Measurements from ENCODE around the gene PTPRG. TPM values are rescaled to one million over a fixed set of nuclear protein-coding genes. Genes with fewer than 3 reads are reported as not detected.

PTPRG gene
- total and polyA plus RNA-seq, 8 donors, result 50.9 to 88.4 (median 54.4) TPM

GRCh38 chr3:61679026-61679425 is 117.7 kb downstream of the PTPRG start:
- TF ChIP-seq CTCF (IDR thresholded peaks at IDR 0.05), result no peak
- DNase-seq (no peak), ATAC-seq (no peak)
- H3K36me3 ChIP-seq, result no peaks in the 10 kb centered on the region
- H3K27ac ChIP-seq, result no peak overlapping the region
- no peaks in the 10 kb centered on the region for H3K27me3 ChIP-seq
- intact Hi-C loops (cut with DNase I), result no loop called here
- H3K4me1 ChIP-seq, result no peaks in the 10 kb centered on the region
- H3K4me3 ChIP-seq, result no peak overlapping the region
- H3K9me3 ChIP-seq, result no peaks in the 10 kb centered on the region

GRCh38 chr3:61680617-61681016 is 119.2 kb downstream of the PTPRG start:
- H3K27ac ChIP-seq, result no peak overlapping the region
- ATAC-seq (no peak), DNase-seq (no peak)
- no peaks in the 10 kb centered on the region for H3K36me3 ChIP-seq
- peaks cover 0 to 2% of the 10 kb centered on the region in 2 donors for H3K4me1 ChIP-seq
- no peaks in the 10 kb centered on the region for H3K9me3 ChIP-seq
- no peaks in the 10 kb centered on the region for H3K27me3 ChIP-seq
- no peak overlapping the region for H3K4me3 ChIP-seq
- intact Hi-C loops (cut with DNase I), result no loop called here
- no peak for TF ChIP-seq CTCF (IDR thresholded peaks at IDR 0.05)

- DNase-seq (no peak), ATAC-seq (no peak)
- Histone ChIP-seq H3K4me1 (peaks cover 0 to 2% of the 10 kb centered on the region in 2 donors), H3K36me3 (no peaks in the 10 kb centered on the region), H3K27me3 (no peaks in the 10 kb centered on the region), H3K9me3 (no peaks in the 10 kb centered on the region), H3K4me3 (no peak overlapping the region), H3K27ac (no peak overlapping the region)
- intact Hi-C loops (cut with DNase I), result no loop called here
- no peak for TF ChIP-seq CTCF (IDR thresholded peaks at IDR 0.05)
Measured at GRCh38 chr3:61681636-61682035, 120.3 kb downstream of the PTPRG start.

- ATAC-seq, result no peak
Measured at GRCh38 chr3:61682671-61683548, 121.5 kb downstream of the PTPRG start.

More at GRCh38 chr3:61682671-61683548, 121.5 kb downstream of the PTPRG start:
- intact Hi-C loops (cut with DNase I), result no loop called here
- Histone ChIP-seq H3K9me3 (no peaks in the 10 kb centered on the region), H3K36me3 (no peaks in the 10 kb centered on the region), H3K27ac (no peak overlapping the region), H3K4me3 (no peak overlapping the region), H3K27me3 (no peaks in the 10 kb centered on the region), H3K4me1 (peaks cover 0 to 2% of the 10 kb centered on the region in 2 donors)
- DNase-seq, result no peak
- TF ChIP-seq CTCF (IDR thresholded peaks at IDR 0.05), result no peak

Measured in left lung (tissue), 10 donors.